ENCODE results near the gene ZNF622.

The ZNF622 gene

DNA sequence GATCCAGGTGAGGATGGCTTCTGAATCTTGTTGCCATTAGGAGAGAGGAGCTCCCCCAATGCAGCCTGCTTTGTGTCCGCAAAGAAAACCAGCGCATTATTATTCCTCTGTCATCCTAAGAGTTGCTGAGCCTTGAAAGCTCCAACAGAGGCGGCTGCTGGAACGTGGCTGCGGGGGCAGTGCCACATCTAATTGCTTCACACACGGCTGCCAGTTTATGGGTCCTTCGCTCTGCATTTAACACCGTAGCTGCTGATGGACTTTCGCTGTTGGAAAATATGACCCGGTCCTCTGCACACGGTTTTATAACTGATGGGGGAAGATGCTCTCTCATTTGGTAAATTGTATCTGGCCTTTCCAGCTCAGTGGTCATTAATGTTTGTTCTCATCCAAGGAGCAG, 38.0 kb downstream of the ZNF622 start:
- DNase-seq, result no peak

DNA sequence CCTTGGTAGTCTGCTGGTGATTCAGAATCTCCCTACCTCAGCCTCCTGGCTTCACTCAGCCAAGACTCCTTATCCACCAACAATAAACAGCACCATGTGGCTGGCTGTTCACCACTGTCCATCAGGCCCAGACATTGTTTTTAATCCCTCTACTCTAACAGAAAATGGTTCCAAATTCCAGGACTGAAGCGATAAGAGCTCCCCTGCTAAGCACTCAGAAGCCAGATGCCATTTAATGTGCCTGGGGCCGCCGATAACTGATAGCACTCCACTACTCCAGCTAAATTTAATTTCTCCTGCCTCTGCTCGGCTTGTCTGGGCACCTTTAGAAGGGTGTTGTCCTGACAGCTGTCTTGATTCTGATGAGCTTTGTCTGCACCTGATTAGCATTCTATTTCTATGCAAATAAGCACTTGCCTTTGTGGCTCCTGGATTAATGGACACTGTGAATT, 47.1 kb downstream of the ZNF622 start:
- DNase-seq, result peak; percentile 13

GRCh38 chr5:16417398-16418074, 48.1 kb downstream of the ZNF622 start:
- no peak for DNase-seq

DNA sequence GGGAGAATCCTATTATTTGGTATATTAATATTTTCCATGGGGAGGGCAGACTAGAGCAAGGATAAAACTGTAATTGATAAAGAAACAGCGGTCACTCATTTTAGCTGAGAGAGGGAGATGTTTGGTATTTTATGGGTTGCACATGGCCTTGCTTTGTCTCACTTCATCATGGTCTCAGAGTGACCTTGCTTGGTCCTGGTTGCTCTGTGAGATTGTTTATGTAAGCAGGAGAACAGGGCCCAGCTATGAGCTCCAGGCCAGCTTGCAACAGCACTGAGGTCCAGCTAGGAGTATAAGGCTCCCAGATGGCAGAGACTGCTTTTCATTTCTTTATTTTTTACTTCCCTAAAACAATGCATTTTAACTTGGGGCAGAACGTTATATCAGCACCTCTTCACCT, 50.7 kb downstream of the ZNF622 start:
- DNase-seq, result no peak

DNA sequence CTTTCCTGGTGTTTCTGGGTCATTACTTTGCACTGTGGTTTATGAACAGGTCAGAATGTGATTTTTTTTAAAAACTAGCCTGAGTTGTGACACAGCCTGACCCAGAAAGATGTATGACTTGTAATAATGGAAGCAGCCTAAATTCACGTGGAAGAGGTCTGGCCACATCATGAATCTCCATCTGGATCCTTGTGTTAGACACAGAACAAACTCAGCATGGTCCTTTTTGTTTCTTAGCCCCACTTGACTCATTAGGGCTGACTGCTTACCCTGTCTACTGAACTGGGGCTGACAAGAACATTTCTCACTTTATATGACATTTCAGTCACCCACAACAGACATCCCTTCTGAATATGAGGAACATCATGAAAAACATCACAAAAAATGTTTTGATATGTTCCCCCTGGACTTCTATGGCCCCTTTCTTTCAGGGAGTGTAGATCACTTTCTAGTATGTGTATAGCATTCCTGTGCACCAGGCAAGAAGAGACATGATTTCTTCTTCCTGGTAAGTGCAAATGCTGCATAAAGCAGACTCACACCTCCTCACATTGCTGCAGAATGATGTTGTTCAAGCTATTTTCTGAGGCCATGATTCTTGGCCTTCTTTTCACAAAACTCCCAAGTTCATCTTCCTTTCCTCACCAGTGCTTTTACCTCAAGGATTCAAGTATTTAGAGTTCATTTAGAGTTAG, 52.3 kb downstream of the ZNF622 start:
- DNase-seq, result no peak

- no peak for DNase-seq
These were observed 53.0 kb downstream of the ZNF622 start for GRCh38 chr5:16412556-16412955.

- no peak for DNase-seq
These were observed 53.7 kb downstream of the ZNF622 start for GRCh38 chr5:16411741-16412455.

GRCh38 chr5:16411235-16411634, 54.4 kb downstream of the ZNF622 start:
- DNase-seq, result no peak

GRCh38 chr5:16410338-16410737, 55.3 kb downstream of the ZNF622 start:
- DNase-seq, result no peak

GRCh38 chr5:16406630-16407029, 59.0 kb downstream of the ZNF622 start:
- no peak for DNase-seq

GRCh38 chr5:16406023-16406422, 59.6 kb downstream of the ZNF622 start:
- DNase-seq, result no peak

All from NCI-H2171 (cell line).